ENCODE data around the gene DLX5. TPM values are rescaled to one million over a fixed set of nuclear protein-coding genes. Genes with fewer than 3 reads are reported as not detected.

DLX5 gene
- polyA plus RNA-seq, 1 donor from 2014 or later: 44.6 TPM

- Histone ChIP-seq H2AFZ (ENCODE audit: low read depth, low read length) (no peak overlapping the region), H3K4me3 (ENCODE audit: low read length) (peak overlapping the region; percentile 87), H3K27me3 (ENCODE audit: insufficient read depth, low read depth, low read length) (peaks cover 5% of the 10 kb centered on the region), H3F3A (ENCODE audit: insufficient read depth, low read length, poor library complexity, severe bottlenecking) (peaks cover 4% of the 10 kb centered on the region), H3K9me2 (ENCODE audit: insufficient read depth, low read length) (no peaks in the 10 kb centered on the region), H3K9me3 (ENCODE audit: low read length) (no peaks in the 10 kb centered on the region), H3K9ac (ENCODE audit: low read length) (peak overlapping the region; percentile 99), H3K27ac (ENCODE audit: low read length) (peak overlapping the region; percentile 100), H3K4me2 (ENCODE audit: low read length) (peak overlapping the region; percentile 89), H3K79me2 (replicated peaks; ENCODE audit: insufficient read depth, low read length) (peaks cover 84% of the 10 kb centered on the region), H3K36me3 (ENCODE audit: insufficient read depth, low read length) (no peaks in the 10 kb centered on the region), H4K20me1 (ENCODE audit: insufficient read depth) (no peaks in the 10 kb centered on the region)
- TF ChIP-seq, protein P1, sequence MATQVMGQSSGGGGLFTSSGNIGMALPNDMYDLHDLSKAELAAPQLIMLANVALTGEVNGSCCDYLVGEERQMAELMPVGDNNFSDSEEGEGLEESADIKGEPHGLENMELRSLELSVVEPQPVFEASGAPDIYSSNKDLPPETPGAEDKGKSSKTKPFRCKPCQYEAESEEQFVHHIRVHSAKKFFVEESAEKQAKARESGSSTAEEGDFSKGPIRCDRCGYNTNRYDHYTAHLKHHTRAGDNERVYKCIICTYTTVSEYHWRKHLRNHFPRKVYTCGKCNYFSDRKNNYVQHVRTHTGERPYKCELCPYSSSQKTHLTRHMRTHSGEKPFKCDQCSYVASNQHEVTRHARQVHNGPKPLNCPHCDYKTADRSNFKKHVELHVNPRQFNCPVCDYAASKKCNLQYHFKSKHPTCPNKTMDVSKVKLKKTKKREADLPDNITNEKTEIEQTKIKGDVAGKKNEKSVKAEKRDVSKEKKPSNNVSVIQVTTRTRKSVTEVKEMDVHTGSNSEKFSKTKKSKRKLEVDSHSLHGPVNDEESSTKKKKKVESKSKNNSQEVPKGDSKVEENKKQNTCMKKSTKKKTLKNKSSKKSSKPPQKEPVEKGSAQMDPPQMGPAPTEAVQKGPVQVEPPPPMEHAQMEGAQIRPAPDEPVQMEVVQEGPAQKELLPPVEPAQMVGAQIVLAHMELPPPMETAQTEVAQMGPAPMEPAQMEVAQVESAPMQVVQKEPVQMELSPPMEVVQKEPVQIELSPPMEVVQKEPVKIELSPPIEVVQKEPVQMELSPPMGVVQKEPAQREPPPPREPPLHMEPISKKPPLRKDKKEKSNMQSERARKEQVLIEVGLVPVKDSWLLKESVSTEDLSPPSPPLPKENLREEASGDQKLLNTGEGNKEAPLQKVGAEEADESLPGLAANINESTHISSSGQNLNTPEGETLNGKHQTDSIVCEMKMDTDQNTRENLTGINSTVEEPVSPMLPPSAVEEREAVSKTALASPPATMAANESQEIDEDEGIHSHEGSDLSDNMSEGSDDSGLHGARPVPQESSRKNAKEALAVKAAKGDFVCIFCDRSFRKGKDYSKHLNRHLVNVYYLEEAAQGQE (IDR thresholded peaks at IDR 0.05; ENCODE audit: borderline replicate concordance): peak; percentile 60
- peak; percentile 3 for TF ChIP-seq POLR2AphosphoS5 (IDR thresholded peaks at IDR 0.05)
- TF ChIP-seq EZH2 (IDR thresholded peaks at IDR 0.05; ENCODE audit: borderline replicate concordance, insufficient read depth, low read length, poor library complexity, severe bottlenecking): no peak
- TF ChIP-seq TAF1 (IDR thresholded peaks at IDR 0.05; ENCODE audit: low read depth): peak; percentile 60
Observed at GRCh38 chr7:96996958-96997511, 27.6 kb downstream of the DLX5 start.

DNA sequence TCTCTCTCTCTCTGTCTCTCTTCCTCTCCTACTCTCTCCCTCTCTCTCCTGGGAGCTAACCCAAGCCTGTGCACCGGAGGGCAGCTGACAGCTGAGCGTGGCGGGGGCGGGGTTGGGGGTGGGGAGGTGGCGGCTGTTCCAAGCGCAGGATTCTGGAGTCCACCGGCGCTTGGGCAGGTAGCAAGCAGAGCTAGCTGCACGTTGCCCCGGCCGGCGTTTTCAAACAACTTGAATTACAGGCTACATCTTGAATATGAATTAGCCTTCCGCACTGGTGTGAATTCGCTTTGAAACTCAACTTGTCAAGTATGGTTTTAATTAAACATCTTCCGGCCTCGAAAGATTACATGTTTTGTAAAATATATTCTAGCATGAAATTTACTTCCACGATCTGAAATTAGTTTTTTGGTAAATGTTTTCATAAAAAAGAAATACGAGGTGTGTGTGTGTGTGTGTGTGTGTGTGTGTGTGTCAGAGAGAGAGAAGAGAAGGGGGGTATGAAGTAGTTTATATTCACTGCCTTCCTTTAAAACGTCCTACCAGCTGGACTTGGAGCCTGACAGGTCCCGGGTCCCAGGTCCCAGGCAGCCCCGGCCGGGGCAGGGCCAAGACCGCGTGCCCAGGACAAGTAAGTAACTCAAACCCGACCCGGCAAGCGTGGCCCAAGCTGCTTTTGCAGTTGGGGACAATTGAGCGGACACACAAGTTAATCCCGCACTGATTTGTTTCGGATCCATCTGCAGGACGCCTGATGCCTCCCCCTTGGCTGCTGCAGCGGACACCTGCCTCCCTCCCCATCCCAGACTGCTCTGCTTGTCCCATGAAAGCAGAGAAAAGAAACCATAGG, 28.3 kb downstream of the DLX5 start:
- H3K36me3 ChIP-seq (ENCODE audit: insufficient read depth, low read length): no peaks in the 10 kb centered on the region
- H3K27ac ChIP-seq (ENCODE audit: low read length): peak overlapping the region; percentile 100
- H3K9me3 ChIP-seq (ENCODE audit: low read length): no peaks in the 10 kb centered on the region
- peaks cover 77% of the 10 kb centered on the region for H3K79me2 ChIP-seq (replicated peaks; ENCODE audit: insufficient read depth, low read length)
- peak overlapping the region; percentile 87 for H3K4me3 ChIP-seq (ENCODE audit: low read length)
- H3K9me2 ChIP-seq (ENCODE audit: insufficient read depth, low read length): no peaks in the 10 kb centered on the region
- H3K27me3 ChIP-seq (ENCODE audit: insufficient read depth, low read depth, low read length): no peaks in the 10 kb centered on the region
- H3K9ac ChIP-seq (ENCODE audit: low read length): peak overlapping the region; percentile 99
- peak overlapping the region; percentile 89 for H3K4me2 ChIP-seq (ENCODE audit: low read length)
- TF ChIP-seq EP300 (conservative IDR thresholded peaks at IDR 0.05; ENCODE audit: poor library complexity, severe bottlenecking) (peak; percentile 9), MXI1 (conservative IDR thresholded peaks at IDR 0.05; ENCODE audit: poor library complexity, severe bottlenecking) (no peak), POLR2AphosphoS5 (IDR thresholded peaks at IDR 0.05) (peak; percentile 24)
- H2AFZ ChIP-seq (ENCODE audit: low read depth, low read length): no peak overlapping the region
- H4K20me1 ChIP-seq (ENCODE audit: insufficient read depth): no peaks in the 10 kb centered on the region
- peaks cover 4% of the 10 kb centered on the region for H3F3A ChIP-seq (ENCODE audit: insufficient read depth, low read length, poor library complexity, severe bottlenecking)

DNA sequence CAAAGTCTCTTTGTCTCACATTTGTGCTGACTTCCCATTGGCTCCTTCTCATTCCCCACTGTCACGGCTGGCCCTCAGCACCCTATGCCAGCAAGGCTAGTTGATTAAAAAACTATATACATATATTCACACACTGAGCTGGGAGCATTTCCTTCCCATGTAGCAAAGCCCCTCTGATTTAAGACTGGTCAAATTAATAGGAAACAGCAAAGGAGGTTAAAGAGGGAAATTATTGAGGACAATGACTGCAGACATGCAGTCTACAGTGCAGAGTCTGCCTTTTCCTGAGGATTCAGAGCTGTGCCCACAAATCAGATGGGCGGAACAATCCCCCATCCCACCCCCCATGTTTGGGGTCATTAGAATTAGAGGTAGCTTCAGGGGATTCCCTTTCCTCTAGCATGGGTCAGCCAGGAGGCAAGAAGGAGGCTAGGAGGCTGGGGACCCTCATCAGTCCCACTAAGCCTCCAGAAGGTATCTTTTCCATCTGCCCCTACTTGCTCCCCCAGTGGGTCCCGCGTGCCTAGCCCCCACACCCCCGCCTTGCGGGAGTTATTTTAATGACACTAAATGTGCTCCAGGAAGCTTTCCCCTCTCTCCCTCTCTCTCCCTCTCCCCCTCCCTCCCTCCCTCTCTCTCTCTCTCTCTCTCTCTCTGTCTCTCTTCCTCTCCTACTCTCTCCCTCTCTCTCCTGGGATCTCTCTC, 29.1 kb downstream of the DLX5 start:
- H3F3A ChIP-seq (ENCODE audit: insufficient read depth, low read length, poor library complexity, severe bottlenecking): peaks cover 4% of the 10 kb centered on the region
- H3K4me3 ChIP-seq (ENCODE audit: low read length): peak overlapping the region; percentile 87
- TF ChIP-seq, protein P1 (IDR thresholded peaks at IDR 0.05; ENCODE audit: borderline replicate concordance): no peak
- TF ChIP-seq EP300 (conservative IDR thresholded peaks at IDR 0.05; ENCODE audit: poor library complexity, severe bottlenecking) (no peak), RAD21 (conservative IDR thresholded peaks at IDR 0.05) (no peak), EZH2 (IDR thresholded peaks at IDR 0.05; ENCODE audit: borderline replicate concordance, insufficient read depth, low read length, poor library complexity, severe bottlenecking) (no peak), MXI1 (conservative IDR thresholded peaks at IDR 0.05; ENCODE audit: poor library complexity, severe bottlenecking) (no peak), POLR2AphosphoS5 (IDR thresholded peaks at IDR 0.05) (no peak), SMC3 (conservative IDR thresholded peaks at IDR 0.05; ENCODE audit: poor library complexity) (no peak), TAF1 (IDR thresholded peaks at IDR 0.05; ENCODE audit: low read depth) (no peak)
- TF ChIP-seq, protein P2, sequence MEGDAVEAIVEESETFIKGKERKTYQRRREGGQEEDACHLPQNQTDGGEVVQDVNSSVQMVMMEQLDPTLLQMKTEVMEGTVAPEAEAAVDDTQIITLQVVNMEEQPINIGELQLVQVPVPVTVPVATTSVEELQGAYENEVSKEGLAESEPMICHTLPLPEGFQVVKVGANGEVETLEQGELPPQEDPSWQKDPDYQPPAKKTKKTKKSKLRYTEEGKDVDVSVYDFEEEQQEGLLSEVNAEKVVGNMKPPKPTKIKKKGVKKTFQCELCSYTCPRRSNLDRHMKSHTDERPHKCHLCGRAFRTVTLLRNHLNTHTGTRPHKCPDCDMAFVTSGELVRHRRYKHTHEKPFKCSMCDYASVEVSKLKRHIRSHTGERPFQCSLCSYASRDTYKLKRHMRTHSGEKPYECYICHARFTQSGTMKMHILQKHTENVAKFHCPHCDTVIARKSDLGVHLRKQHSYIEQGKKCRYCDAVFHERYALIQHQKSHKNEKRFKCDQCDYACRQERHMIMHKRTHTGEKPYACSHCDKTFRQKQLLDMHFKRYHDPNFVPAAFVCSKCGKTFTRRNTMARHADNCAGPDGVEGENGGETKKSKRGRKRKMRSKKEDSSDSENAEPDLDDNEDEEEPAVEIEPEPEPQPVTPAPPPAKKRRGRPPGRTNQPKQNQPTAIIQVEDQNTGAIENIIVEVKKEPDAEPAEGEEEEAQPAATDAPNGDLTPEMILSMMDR (IDR thresholded peaks at IDR 0.05; ENCODE audit: poor library complexity, severe bottlenecking): no peak
- no peak overlapping the region for H2AFZ ChIP-seq (ENCODE audit: low read depth, low read length)
- no peaks in the 10 kb centered on the region for H3K9me3 ChIP-seq (ENCODE audit: low read length)
- H3K27ac ChIP-seq (ENCODE audit: low read length): peak overlapping the region; percentile 100
- H3K9me2 ChIP-seq (ENCODE audit: insufficient read depth, low read length): no peaks in the 10 kb centered on the region
- H3K4me2 ChIP-seq (ENCODE audit: low read length): peak overlapping the region; percentile 32
- H4K20me1 ChIP-seq (ENCODE audit: insufficient read depth): no peaks in the 10 kb centered on the region
- peak overlapping the region; percentile 99 for H3K9ac ChIP-seq (ENCODE audit: low read length)
- no peaks in the 10 kb centered on the region for H3K36me3 ChIP-seq (ENCODE audit: insufficient read depth, low read length)
- no peaks in the 10 kb centered on the region for H3K27me3 ChIP-seq (ENCODE audit: insufficient read depth, low read depth, low read length)
- peaks cover 74% of the 10 kb centered on the region for H3K79me2 ChIP-seq (replicated peaks; ENCODE audit: insufficient read depth, low read length)
